Ishikawa (cell line): ENCODE data around the gene UNC5C.

Source experiments
- CEBPB ChIP-seq: IDR thresholded peaks from 2 replicates; pipeline ENCODE4 v1.6.1; 2012
- CREB1 ChIP-seq: IDR thresholded peaks from 2 replicates; pipeline ENCODE4 v1.6.1; 2012; ENCODE audit warnings: low read depth
- EGR1 ChIP-seq: IDR thresholded peaks from 2 replicates; pipeline ENCODE4 v1.6.1; 2012
- EP300 ChIP-seq: IDR thresholded peaks from 2 replicates; pipeline ENCODE4 v1.6.1; 2012; ENCODE audit warnings: borderline replicate concordance
- FOXM1 ChIP-seq: IDR thresholded peaks from 2 replicates; pipeline ENCODE4 v1.6.1; 2012; ENCODE audit warnings: low read depth, borderline replicate concordance
- MAX ChIP-seq: IDR thresholded peaks from 2 replicates; pipeline ENCODE4 v1.6.1; 2012
- NFIC ChIP-seq: IDR thresholded peaks from 2 replicates; pipeline ENCODE4 v1.6.1; 2012
- RAD21 ChIP-seq: IDR thresholded peaks from 2 replicates; pipeline ENCODE4 v1.6.1; 2012; ENCODE audit warnings: low read depth
- REST ChIP-seq: IDR thresholded peaks from 2 replicates; pipeline ENCODE4 v1.6.1; 2012; ENCODE audit warnings: low read depth, mild to moderate bottlenecking
- TAF1 ChIP-seq: IDR thresholded peaks from 2 replicates; pipeline ENCODE4 v1.6.1; 2012; ENCODE audit warnings: low read depth, mild to moderate bottlenecking
- TCF12 ChIP-seq: IDR thresholded peaks from 2 replicates; pipeline ENCODE4 v1.6.1; 2012; ENCODE audit warnings: low read depth
- TEAD4 ChIP-seq: IDR thresholded peaks from 2 replicates; pipeline ENCODE4 v1.6.1; 2012
- USF1 ChIP-seq: IDR thresholded peaks from 2 replicates; pipeline ENCODE4 v1.6.1; 2012
- YY1 ChIP-seq: IDR thresholded peaks from 2 replicates; pipeline ENCODE4 v1.6.1; 2012; ENCODE audit warnings: low read depth
- ZBTB7A ChIP-seq: IDR thresholded peaks from 2 replicates; pipeline ENCODE4 v1.6.1; 2012; ENCODE audit warnings: low read depth

The UNC5C gene

GRCh38 chr4:95124906-95125504 lies 423.8 kb downstream of the UNC5C start:
- TF ChIP-seq NFIC (no peak), RAD21 (peak; percentile 71)

- TF ChIP-seq TEAD4 (no peak), TCF12 (no peak), CEBPB (no peak), REST (no peak), EGR1 (no peak), EP300 (no peak), TAF1 (no peak), NFIC (no peak), FOXM1 (no peak)
Measured at GRCh38 chr4:95122001-95122400, 426.8 kb downstream of the UNC5C start.

- TF ChIP-seq YY1: no peak
- no peak for TF ChIP-seq FOXM1
- no peak for TF ChIP-seq MAX
- no peak for TF ChIP-seq CREB1
- TF ChIP-seq TCF12: no peak
- TF ChIP-seq TEAD4: no peak
- no peak for TF ChIP-seq RAD21
- TF ChIP-seq EGR1: no peak
- no peak for TF ChIP-seq TAF1
- TF ChIP-seq CEBPB: no peak
- no peak for TF ChIP-seq ZBTB7A
Measured at GRCh38 chr4:95120456-95120855, 428.3 kb downstream of the UNC5C start.

GRCh38 chr4:95118497-95118896 lies 430.3 kb downstream of the UNC5C start:
- TF ChIP-seq TAF1 (no peak), ZBTB7A (no peak), MAX (no peak)

GRCh38 chr4:95114521-95114920 lies 434.3 kb downstream of the UNC5C start:
- TF ChIP-seq CREB1 (no peak), YY1 (no peak), ZBTB7A (no peak), NFIC (no peak), USF1 (no peak), EGR1 (no peak), MAX (no peak), EP300 (no peak), FOXM1 (no peak), RAD21 (no peak), CEBPB (no peak)
